ENCODE results near the gene RFWD3.

RFWD3 gene

DNA sequence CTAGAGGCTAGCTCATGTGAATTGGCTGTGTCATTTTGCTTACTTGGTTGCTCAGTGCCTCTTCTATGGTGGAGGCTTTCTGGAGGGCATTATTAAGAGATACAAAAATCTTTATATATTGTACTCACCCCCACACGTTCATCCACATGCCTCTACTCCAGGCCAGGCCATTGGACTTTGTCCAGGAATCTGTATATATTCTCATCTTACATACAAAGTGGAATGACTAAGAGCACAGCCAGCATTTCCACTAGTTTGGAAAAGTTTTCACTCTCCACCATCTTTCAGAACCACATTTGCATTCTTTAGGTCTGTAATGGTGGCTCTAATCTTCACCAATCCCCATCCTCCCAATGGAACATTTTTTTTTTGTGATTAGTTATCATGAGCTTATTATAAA is 55.0 kb downstream of the RFWD3 start:
- no peak for DNase-seq

DNA sequence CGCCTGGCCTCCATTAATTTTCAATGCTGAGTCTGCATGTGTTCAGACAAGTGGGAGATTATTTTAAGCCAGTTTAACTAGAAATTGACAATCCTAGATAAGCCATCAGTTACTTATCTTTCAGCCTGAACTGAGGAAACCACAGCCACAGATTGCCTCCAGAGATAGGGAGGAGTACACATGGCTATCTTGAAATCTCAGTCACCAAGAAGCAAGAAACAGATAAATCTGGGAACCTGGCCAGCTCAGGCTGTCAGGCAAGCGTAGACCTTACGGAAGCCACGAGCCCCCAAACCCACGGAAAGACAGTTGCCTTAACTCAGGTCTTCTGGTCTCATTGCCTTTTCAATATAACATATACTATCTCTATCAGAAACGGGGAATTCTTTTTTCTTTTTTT is 57.7 kb downstream of the RFWD3 start:
- peak; percentile 39 to 72 (median 62) for DNase-seq

DNA sequence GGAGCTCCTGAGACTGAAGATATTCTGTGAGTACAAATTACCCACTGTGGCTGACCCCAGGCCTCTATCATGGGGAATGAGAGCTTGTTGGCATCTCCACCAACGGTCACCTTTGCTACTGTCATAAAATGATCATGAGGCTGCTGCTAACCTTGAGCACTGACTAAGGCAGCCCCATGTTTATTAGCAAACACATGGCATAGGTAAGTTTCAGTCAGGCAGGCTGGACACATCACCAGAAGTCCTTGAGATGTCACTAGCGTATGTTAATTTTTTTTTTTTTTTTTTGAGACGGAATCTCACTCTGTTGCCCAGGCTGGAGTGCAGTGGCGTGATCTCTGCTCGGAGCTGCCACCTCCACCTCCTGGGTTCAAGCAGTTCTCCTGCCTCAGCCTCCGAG is 58.3 kb downstream of the RFWD3 start:
- no peak for DNase-seq

DNA sequence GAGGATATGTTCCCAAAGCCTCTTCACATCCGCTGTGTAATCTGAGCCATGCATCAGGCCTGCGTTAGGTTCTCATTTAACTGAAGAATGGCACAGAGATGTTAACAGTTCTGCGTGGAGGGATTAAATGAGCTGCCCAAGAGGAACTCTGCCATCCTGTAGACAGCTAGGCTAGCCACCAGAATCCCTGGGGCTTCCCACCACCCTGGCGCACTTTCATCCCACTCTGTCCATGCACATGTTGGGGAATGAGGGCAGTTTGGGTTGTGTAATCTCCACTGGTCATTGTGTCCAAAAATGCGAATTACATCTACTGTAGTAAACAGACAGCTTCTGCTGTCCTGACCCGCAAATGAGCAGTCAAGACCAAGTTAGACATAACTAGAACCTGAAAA is 58.7 kb downstream of the RFWD3 start:
- no peak for DNase-seq

- no peak for DNase-seq
These were observed 59.2 kb downstream of the RFWD3 start for GRCh38 chr16:74607310-74607961.

- peak; percentile 83 to 93 (median 86) for DNase-seq
These were observed 60.0 kb downstream of the RFWD3 start, which contains the start of gene GLG1 for GRCh38 chr16:74606521-74607309. Gene GLG1 (minus strand): TSS chr16:74607114. CDS start chr16:74607094, 20 bp downstream.

GRCh38 chr16:74605746-74606520 is 60.7 kb downstream of the RFWD3 start:
- DNase-seq: no peak

DNA sequence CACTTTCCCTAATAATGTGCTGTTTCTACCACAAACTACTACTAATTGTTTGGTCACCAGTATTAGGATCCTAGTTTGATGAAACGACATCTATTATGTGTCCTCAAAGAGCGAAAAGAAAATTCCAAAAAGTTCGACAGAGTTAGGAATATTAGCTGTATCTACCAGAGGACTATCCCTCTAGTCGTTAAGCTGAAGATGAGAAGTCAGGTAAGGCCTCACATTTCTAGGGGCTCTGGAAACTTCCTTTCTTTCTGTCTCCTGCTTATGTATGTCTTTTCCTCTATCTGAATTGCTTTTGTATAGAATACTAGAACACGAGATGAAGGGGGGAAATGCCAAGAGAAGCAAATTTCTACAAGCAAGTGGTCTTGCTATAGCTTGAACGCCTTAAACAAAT is 61.3 kb downstream of the RFWD3 start:
- DNase-seq: no peak

- no peak for DNase-seq
These were observed 62.8 kb downstream of the RFWD3 start for GRCh38 chr16:74603848-74604247.

DNA sequence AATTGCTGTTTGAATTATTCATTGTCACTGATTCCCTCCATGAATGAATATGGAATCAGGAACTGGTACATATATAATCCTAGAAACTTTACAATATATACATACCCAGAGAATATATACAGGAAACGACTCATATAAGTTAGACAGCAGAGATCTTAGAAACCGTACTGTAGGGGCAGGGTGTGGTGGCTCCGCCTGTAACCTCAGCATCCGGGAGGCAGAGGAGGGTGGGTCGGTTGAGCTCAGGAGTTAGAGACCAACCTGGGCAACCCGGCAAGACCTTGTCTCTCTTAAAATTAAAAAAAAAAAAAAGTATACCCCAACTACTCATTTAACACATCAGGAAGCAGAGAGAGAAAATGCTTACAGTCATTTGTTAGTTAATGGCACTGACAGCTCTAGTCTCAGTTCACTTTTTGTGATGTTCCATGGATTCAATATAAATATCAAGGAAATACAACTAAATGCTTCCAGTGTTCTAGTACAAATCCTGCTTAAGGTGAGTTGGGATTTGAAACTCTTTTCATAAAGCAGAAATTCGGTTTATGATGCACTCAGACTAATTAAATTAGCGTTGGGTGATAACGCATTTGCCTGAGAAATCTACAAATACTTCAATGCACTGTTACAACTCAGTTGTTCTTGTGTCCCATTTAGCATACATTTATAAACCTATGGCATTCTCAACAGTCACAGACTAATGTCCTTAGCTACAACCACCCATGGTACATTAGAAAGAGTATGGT is 65.4 kb downstream of the RFWD3 start:
- peak; percentile 44 to 79 (median 70) for DNase-seq

GRCh38 chr16:74596586-74596985 is 70.1 kb downstream of the RFWD3 start:
- no peak for DNase-seq

- DNase-seq: no peak
These were observed 73.8 kb downstream of the RFWD3 start for GRCh38 chr16:74592847-74593246.

- DNase-seq: no peak
These were observed 74.6 kb downstream of the RFWD3 start for GRCh38 chr16:74591876-74592650.

- no peak for DNase-seq
These were observed 79.7 kb downstream of the RFWD3 start for GRCh38 chr16:74586948-74587347.

DNA sequence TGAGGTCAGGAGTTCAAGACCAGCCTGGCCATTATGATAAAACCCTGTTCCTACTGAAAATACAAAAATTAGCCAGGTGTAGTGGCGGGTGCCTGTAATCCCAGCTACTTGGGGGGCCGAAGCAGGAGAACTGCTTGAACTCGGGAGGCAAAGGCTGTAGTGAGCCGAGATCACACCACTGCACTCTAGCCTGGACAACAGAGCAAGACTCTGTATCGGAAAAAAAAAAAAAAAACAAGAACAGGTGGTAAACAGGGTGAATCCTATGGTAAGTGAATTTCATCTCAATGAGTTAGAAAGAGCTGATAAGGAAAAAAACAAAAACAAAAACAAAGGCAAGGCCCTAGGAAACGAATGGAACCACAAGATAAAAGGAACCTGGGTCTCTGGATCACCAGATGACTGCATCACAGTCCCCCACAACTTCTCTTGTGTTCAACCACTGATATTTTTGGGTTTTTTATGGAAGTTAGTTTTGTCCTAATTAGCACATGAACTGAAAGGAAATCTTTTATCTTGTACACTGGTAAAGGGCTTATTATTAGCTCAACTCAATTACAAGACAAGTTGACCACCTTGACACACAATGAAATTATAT is 80.7 kb downstream of the RFWD3 start:
- no peak for DNase-seq

GRCh38 chr16:74583926-74584666 is 82.6 kb downstream of the RFWD3 start:
- no peak for DNase-seq

DNA sequence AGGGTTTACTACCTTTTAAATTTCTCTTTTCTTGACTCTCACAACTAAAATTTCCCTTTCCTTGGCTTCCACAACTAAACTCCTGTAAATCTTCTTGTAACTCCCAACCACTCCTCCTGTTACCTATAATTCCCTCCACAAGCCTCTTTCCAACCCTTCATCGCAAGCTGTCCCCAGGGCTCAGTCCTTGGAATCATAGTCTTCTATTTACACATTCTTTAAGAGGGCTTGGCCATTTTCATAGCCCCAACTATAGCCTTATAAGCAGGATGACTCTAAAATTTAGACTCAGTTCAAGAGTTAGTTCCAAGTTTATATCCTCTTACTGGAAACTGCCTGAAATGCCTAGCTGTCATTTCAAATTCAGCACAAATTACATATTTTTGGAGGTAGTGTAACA is 83.7 kb downstream of the RFWD3 start:
- no peak for DNase-seq

GRCh38 chr16:74580833-74581232 is 85.8 kb downstream of the RFWD3 start:
- DNase-seq: no peak

DNA sequence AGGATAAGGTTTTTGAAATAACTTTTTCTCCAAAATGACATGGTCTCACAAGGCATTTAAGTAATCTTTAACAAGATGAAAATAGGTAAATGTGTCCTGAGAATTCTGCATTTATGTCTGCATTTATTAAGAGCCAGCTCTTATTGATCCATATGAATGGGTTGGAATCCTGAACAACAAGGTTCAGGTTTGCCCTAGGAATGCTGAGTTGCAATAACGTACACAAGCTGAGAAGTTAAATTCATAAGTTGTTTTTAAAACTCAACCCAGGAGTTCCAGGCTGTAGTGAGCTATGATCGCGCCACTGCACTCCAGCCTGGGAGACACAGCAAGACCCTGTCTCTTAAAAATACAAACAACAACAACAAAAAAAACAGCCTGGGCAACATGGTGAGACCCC is 87.8 kb downstream of the RFWD3 start:
- DNase-seq: no peak

DNA sequence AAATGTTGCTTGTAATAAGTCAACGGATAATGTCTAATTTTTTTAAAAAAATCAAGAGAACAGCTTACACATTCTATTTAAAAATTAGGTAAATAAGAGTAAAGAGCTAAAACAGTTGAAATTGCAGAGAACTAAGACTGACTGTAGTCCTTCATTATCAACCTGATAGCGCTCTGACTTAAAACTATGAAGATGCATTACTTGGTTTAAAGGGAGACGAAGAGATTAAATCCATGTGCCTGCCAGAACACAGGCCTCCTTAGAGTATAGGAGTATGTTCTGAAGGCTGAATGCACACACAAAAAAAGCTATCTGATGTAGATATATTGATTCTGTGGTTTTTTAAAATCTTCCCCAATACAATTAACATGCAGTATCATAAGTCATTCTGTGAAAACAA is 88.2 kb downstream of the RFWD3 start:
- no peak for DNase-seq

DNA sequence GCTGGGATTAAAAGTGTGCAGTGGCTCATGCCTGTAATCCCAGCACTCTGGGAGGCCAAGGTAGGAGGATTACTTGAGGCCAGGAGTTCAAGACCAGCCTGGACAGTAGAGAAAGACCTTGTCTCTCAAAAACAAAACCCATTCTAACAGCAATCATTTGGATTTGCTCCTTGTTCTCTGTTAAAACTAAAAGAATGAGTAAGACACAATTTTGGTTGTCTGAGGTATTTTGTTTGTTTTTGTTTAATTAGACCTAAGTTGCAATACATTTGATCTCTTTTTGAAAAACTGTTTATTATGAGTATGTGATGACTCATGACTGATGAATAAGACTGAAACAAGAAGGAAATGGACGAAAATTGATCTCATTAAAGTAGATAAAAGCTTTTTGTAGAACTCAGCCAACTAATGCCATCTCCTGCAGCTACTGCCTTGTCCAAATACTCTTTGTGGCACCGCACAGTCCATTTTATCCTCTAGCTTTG is 88.8 kb downstream of the RFWD3 start:
- DNase-seq: no peak
